Endothelial cell of umbilical vein (primary cell): ENCODE results near the gene CCSER1.

Experiments used
- EZH2 ChIP-seq: IDR thresholded peaks from 2 replicates; pipeline ENCODE4 v1.6.1; 2012; ENCODE audit warnings: borderline replicate concordance, low read depth, mild to moderate bottlenecking, moderate library complexity, low read length, inconsistent platforms; ENCODE audit not compliant: severe bottlenecking
- FOS ChIP-seq: IDR thresholded peaks from 2 replicates; pipeline ENCODE4 v1.6.1; 2011; ENCODE audit warnings: mild to moderate bottlenecking, low read length, moderate library complexity, borderline replicate concordance; ENCODE audit not compliant: insufficient read depth
- GATA2 ChIP-seq: IDR thresholded peaks from 2 replicates; pipeline ENCODE4 v1.7.0; 2011; ENCODE audit warnings: low read depth, mild to moderate bottlenecking, moderate library complexity, mixed read lengths, low read length; ENCODE audit not compliant: insufficient read length, insufficient read depth
- MYC ChIP-seq: IDR thresholded peaks from one replicate; pipeline ENCODE4 v1.6.1; 2011; ENCODE audit warnings: mild to moderate bottlenecking, low read depth, low read length
- POLR2A ChIP-seq: IDR thresholded peaks from 2 replicates; pipeline ENCODE4 v1.6.1; 2012; ENCODE audit warnings: low read depth, mild to moderate bottlenecking, control low read depth, low read length
- POLR2AphosphoS5 ChIP-seq: IDR thresholded peaks from 2 replicates; pipeline ENCODE4 v1.6.1; 2012; ENCODE audit warnings: low read depth, mild to moderate bottlenecking, control low read depth, low read length, moderate library complexity; ENCODE audit not compliant: insufficient read depth
- TF ChIP-seq, protein P1 (sequence below), 2 donors: IDR thresholded peaks; 1 replicate in 1 of 2; 2 replicates in 1 of 2; pipeline ENCODE4 v1.5.1; 2011; ENCODE audit warnings: low read length in 2 of 2, mild to moderate bottlenecking in 2 of 2, moderate library complexity in 2 of 2, control low read depth in 1 of 2, inconsistent platforms in 1 of 2, low read depth in 1 of 2; ENCODE audit not compliant: insufficient read depth in 1 of 2; ENCODE audit errors: extremely low read depth in 1 of 2
- TF ChIP-seq, protein P2 (sequence below): IDR thresholded peaks from 2 replicates; pipeline ENCODE4 v1.6.1; 2011; ENCODE audit not compliant: insufficient read depth, insufficient read length

DNA sequence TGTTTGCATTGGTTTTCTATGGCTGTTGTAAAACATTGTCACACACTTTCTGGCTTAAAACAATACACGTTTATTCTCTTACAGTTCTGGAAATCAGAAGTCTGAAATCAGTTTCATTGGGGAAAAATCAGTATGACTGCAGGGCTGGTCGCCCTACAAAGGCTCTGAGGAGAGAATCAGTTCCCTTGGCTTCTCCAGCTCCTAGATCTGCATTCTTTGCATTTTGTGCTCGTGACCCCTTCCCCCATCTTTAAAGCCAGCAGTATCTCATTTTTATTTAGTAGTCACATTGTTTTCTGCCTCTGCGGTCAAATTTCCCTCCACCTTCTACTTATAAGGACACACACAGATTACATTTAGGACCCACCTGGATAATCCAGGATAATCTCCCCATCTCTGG, 1326.9 kb downstream of the CCSER1 start:
- TF ChIP-seq POLR2A (no peak), MYC (no peak), EZH2 (no peak), POLR2AphosphoS5 (no peak), FOS (no peak), GATA2 (no peak)
- TF ChIP-seq, protein P1, sequence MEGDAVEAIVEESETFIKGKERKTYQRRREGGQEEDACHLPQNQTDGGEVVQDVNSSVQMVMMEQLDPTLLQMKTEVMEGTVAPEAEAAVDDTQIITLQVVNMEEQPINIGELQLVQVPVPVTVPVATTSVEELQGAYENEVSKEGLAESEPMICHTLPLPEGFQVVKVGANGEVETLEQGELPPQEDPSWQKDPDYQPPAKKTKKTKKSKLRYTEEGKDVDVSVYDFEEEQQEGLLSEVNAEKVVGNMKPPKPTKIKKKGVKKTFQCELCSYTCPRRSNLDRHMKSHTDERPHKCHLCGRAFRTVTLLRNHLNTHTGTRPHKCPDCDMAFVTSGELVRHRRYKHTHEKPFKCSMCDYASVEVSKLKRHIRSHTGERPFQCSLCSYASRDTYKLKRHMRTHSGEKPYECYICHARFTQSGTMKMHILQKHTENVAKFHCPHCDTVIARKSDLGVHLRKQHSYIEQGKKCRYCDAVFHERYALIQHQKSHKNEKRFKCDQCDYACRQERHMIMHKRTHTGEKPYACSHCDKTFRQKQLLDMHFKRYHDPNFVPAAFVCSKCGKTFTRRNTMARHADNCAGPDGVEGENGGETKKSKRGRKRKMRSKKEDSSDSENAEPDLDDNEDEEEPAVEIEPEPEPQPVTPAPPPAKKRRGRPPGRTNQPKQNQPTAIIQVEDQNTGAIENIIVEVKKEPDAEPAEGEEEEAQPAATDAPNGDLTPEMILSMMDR (IDR thresholded peaks at IDR 0.05; ENCODE audit: extremely low read depth in 1 of 2, insufficient read depth in 1 of 2, low read depth in 1 of 2, low read length in 2 of 2), result no peak
- TF ChIP-seq, protein P2, sequence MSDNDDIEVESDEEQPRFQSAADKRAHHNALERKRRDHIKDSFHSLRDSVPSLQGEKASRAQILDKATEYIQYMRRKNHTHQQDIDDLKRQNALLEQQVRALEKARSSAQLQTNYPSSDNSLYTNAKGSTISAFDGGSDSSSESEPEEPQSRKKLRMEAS, result no peak
